AG20443 (cell line): ENCODE results near the gene SYNGR3.

Source experiments
- DNase-seq: peaks from one replicate; pipeline ENCODE4 v3.0.0; 2012; ENCODE audit warnings: low spot score, mixed read lengths

SYNGR3 gene

DNA sequence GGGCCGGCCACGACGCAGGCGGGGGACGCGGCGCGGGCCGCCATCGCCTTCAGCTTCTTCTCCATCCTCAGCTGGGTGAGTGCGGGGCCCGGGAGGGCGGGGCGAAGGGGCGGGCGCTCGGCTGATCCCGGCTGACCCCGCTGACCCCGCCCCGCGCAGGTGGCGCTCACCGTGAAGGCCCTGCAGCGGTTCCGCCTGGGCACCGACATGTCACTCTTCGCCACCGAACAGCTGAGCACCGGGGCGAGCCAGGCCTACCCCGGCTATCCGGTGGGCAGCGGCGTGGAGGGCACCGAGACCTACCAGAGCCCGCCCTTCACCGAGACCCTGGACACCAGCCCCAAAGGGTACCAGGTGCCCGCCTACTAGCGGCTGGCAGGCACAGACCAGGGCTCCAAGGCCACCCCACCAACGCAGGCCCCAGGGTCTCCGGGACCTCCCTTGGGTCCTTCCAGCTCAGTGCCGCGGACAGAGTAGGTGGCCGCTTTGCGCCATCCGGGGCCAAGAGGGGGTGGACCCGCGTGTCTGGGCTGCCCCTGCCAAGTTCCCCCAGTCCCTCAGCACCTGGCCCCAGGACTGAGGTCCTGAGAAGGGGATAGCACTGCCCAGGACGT is 3.0 kb downstream of the SYNGR3 start:
- no peak for DNase-seq

GRCh38 chr16:1993731-1994131 is 4.0 kb downstream of the SYNGR3 start:
- DNase-seq: peak; percentile 23

GRCh38 chr16:1997494-1998359 is 8.0 kb downstream of the SYNGR3 start:
- DNase-seq: peak; percentile 49

DNA sequence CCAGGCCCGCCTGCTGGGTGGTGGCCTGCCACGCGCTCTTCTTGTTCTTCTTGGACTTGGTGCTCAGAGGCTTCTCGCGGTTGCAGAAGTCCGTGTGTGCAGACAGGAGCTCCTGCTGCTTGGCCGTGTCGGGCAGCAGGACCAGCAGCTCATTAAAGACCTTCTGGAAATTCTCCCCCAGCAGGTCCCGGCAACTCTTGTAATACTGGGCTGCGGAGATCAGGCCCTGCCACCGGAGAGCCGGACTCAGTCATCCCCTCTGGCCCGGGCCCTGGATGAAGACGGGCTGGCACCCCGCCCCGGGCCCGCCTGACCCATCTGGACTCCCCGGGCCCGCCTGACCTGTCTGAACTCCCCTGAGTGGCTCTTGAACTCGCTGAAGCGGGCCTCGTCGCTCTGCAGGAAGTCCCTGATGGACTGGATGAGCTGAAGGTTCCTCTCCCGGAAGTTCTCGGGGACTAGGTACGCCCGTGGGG is 8.6 kb downstream of the SYNGR3 start:
- no peak for DNase-seq

- no peak for DNase-seq
These were observed 9.4 kb downstream of the SYNGR3 start for GRCh38 chr16:1998852-1999801.

GRCh38 chr16:1999866-2000514 is 10.2 kb downstream of the SYNGR3 start:
- no peak for DNase-seq

- no peak for DNase-seq
These were observed 11.3 kb downstream of the SYNGR3 start for GRCh38 chr16:2001035-2001434.

- DNase-seq: no peak
These were observed 11.9 kb downstream of the SYNGR3 start for GRCh38 chr16:2001456-2002355.

DNA sequence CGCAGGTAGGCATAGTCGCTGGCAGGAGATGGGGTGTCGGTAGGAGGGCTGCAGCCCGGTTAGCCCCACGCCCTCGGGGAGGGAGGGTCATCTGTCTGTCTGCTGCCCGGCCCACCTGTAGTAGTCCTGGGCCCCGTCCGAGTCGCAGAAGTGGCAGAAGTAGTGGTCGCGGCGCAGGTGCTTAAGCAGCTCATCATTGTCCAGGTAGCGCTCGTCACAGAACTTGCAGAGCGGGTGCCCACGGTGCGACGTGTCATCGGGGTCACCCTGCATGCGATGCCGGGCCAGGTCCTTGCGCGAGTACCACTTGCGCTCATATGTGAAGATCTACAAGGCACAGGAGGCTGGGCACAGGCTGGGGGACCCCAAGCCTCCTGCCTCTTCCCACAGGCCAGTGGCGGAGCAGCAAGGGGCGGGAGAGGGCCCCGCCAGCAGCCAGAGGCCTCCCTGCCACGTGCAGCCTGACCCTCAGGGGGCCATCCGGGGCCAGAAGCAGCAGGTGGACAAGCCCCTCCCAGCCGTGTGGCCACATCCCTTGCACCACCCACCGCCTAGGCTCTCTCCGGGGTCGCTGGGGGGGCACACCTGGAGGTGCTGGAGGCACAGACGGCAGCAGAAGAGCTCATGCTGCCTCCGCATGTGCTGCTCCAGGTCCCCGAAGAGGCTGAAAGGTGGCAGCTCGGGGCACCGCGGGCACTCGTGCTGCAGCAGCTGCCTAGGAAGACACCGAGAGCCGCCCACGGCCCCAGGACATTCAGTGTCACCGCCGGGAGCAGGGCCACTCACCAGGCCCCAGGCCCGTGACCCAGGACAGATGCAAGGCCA is 12.8 kb downstream of the SYNGR3 start:
- DNase-seq: no peak

- no peak for DNase-seq
These were observed 13.6 kb downstream of the SYNGR3 start for GRCh38 chr16:2003231-2003826.

DNA sequence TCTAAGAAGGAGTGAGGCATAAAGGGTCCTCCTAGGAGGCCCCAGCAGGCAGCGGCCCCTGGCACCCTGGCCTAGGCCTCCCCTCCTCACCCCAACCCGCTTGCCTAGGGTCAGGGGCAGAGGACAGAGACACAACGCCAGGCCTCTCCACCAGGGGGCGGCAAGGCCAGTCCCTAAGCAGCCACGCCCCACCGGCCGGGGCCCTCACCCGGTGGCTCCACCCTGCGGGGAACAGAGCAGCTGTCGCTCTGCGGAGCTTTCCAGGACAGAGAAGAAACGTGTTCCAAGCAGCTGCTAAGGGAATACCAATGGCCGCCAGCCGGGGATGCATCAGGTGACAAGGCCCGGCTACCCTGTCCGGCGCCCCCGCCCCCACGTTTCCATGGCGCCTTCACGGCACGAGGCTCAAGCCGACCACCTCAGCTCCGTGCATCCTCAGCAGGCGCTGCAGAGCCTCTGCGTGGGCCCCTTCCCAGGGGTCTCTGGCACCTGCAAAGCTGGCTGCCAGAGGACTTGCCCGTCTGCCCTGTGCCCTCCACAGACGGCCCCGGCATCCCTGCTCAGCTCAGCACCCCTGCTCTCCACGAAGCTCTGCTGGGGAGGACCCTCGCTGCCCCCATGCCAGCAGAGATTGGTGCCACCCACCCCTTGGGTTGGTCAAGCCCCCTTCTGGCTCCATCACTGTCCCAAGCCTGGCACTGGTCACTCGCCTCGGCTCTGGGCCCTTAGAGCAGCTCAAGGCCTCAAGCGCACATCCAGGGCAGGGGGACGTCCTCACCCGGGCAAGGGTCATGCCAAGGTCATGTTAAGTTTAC is 14.3 kb downstream of the SYNGR3 start:
- peak; percentile 93 for DNase-seq

DNA sequence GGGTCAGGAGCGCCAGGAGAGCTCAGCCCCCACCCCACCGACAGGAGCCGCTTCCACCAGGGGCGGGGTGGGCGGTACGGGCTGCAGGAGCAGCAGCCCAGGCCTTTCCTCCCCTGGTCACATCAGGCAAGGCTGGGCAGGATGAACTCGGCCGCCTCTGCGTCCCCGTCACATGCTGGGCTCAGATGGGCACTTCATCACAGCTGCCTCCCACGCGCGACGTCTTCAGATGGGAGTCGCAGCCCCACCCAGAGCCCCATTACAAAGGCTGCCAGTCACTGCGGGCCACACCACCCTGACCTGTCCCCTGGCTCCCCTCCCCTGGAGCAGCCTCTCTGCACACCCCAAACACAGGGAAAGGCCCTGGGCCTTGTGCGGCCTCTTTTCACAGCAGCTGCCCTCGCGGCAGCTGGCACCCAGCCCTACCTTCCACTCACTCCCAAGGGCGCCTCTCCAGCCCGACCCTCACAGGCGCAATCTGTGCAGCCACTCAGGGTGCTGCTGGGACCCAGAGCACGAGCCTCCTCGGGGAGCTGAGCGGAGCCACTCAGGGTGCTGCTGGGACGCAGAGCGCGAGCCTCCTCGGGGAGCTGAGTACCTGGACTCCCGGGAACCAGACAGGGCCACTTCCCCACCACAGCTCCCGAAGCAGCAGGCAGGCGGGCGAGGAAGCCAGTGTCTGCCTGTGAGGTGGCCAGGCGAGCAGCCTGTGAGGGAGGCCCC is 15.2 kb downstream of the SYNGR3 start:
- DNase-seq: no peak

DNA sequence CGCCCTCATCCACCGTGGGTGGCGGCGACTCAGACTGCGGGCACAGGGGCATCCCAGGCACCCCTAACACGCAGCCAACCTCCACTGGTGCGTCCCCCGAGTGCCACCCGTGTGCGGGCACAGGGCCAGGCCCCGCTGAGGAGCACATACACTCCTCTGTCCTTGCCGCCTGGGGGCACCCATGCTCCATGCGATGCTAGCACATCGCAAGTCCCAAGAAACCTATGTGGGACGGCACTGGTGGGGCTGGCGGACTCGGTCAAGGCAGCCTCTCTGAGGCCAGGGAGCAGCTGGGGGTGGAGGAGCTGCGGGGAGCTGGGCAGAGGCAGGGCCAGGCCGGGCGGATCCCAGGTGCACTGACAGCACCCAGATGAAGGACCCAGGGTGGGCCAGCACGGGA is 15.9 kb downstream of the SYNGR3 start:
- DNase-seq: no peak

DNA sequence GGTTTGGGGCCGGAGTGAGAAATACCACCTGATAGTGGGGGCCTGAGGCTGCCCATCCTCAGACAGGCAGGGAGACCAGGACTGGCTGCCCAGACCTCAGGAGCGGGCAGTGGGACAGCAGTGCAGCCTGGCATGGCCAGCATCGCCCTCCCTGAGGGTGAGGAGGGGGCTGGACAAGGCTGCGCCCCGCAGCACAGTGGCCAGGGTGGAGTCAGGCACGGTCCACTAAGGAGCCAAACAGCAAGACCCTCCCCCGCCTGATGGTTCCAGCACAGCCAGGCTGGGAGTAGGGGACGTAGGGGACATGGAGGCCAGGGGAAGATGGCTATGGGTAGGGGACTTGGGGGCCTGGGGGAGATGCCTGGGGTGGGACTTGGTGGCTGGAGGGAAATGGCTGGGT is 16.5 kb downstream of the SYNGR3 start:
- DNase-seq: no peak

- no peak for DNase-seq
These were observed 17.5 kb downstream of the SYNGR3 start for GRCh38 chr16:2007081-2007836.

DNA sequence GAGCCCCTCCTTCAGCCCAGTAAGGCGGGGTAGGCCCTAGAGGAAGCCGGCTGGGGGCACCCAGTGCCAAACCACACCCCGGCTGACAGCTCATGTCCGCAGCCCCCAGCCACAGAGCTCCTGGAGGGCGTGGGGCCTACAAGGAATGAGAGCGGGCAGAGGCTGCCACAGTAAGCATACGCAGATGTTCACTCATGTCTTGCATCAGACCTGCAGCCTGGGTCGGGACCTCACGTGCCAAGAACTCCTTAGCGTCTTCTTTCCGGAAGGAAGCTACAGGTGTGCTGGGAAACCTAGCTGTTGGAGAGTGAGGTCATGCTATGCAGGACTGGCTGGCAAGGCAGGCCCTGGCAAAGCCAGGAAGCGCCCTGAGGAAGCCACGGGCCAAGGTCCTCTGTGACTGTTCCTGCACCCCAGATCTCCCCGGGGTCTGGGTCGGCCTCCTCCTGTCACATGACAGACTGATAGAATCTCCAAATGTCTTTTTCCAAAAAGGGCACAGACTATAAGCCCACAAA is 18.3 kb downstream of the SYNGR3 start:
- DNase-seq: peak; percentile 86

- DNase-seq: peak; percentile 50
These were observed 18.9 kb downstream of the SYNGR3 start for GRCh38 chr16:2008631-2009163.
